NCI-H748 treated with DMSO at 0.1 percent for 48 hours (cell line): ENCODE measurements around the gene LYRM4.

Source experiments
- DNase-seq: peaks from one replicate; lab custom pipeline; 2025; lab: John Stamatoyannopoulos, UW

Gene LYRM4

GRCh38 chr6:5098501-5099270 lies 162.1 kb downstream of the LYRM4 start:
- no peak for DNase-seq

- no peak for DNase-seq
Measured at GRCh38 chr6:5096482-5096881, 164.3 kb downstream of the LYRM4 start.

DNA sequence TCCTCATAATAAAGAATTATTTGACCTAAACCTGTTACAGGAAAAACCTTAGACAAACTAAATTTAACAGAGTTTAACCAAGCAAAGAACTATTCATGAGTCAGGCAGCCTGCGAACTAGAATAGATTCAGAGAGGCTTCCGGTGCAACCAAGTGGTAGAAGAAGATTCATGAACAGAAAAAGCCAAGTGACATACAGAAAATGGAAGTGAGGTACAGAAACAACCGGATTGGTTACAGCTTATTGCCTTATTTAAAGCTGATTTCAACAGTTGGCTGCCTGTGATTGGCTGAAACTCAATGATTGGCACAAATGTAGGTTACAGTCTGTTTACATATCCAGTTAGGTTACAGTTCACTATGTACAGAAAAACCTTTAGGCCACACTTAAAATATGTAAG lies 165.5 kb downstream of the LYRM4 start:
- DNase-seq = no peak

DNA sequence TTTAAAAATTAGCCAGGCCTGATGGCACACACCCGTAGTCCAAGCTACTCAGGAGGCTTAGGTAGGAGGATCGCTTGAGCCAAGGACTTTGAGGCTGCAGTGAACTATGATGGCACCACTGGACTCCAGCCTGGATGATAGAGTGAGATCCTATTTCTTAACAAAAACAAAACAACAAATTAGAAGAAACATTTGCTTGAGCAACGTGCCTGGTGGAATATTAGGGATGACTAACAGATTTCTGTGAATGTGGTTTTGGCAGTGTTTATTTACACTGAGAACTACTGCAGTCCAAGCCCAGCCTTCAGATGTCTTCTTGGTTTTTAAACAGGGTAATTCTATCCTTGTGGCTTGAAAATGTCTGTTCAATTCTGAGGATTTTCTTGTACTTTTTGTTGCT lies 166.4 kb downstream of the LYRM4 start:
- no peak for DNase-seq

GRCh38 chr6:5093231-5094015 lies 167.3 kb downstream of the LYRM4 start:
- DNase-seq = no peak

- DNase-seq = no peak
Measured at GRCh38 chr6:5091210-5092069, 169.3 kb downstream of the LYRM4 start.

DNA sequence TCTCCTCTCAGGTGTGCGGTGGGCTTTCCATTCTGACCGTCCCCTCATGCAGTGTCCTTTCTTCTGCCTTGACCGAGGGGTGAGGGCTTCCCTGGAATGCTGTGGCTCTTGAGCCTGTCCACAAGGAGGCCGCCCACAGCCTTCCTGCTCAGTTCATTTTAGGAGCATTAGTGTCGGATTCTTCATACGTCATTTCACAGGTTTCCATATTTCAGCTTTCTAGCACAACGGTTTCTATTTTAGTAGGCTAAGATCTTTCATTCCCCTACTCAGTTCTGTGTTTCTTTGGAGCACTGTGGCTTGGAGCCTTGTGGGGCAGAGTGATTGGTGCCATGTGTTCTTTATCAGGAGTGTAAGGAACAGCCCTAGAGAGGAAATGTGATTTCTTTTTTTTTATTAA lies 170.1 kb downstream of the LYRM4 start:
- DNase-seq = no peak

DNA sequence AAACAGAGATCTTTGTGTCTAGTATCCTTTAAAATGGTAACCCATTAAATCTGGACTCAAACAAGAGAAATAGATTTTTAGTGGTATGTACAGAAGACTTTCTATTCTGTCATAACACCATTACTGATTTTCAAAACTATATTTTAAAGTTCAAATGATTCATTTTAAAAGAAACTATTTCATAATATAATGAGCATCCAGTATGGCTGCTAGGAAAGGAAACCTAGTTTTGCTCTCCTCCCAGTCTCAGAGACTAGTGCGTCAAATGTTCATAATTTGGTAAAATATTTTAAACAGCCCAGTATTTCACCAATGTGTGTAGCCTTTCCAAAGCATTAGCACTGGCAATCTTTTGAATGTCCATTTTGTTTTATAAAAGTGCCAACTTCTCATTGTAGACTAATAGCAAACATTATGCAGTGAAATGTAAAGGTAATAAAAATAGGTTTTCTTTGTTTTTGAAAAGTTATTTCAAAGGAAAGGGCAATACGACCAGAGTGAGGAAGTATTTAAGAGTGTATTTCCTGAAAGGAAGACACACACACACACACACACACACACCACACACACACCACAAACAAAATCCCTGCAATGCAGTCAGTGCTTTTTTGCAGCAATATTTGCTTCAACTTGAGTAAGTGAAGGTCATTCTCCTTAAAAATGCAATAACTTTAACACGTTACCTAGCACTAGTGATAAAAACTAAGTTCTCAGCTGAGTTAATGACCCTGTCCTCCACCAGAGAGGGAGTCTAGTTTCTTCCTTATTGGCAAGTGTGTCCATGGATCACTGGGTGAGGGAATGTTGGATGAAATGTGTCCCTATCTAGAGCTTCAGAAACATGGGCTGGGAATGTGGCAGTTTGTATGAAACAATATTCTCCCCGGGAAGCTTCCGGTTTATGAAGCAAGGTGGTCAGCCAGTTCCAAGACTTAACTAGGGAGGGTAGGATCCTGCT lies 171.0 kb downstream of the LYRM4 start:
- no peak for DNase-seq

GRCh38 chr6:5088780-5089179 lies 172.0 kb downstream of the LYRM4 start:
- no peak for DNase-seq

DNA sequence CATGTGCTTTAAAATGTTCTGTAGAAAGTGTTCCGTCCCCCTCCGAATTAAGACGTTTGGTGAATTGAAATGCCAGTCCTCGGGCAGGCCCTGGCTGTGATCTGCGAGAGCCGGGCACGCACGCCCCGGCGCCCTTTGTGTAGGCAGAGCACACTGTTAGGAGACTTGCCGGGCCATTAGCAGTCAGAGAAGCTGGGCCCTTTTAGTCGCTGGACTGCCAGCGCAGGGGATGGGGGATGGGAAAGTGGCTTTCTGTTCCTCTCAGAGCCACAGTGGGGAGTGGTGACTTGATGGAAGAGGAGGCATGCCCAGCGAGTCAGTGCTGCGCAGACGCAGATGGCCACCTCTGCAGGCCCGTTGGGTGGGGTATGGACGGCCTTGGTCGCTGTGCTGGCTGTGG lies 173.4 kb downstream of the LYRM4 start:
- DNase-seq = no peak

DNA sequence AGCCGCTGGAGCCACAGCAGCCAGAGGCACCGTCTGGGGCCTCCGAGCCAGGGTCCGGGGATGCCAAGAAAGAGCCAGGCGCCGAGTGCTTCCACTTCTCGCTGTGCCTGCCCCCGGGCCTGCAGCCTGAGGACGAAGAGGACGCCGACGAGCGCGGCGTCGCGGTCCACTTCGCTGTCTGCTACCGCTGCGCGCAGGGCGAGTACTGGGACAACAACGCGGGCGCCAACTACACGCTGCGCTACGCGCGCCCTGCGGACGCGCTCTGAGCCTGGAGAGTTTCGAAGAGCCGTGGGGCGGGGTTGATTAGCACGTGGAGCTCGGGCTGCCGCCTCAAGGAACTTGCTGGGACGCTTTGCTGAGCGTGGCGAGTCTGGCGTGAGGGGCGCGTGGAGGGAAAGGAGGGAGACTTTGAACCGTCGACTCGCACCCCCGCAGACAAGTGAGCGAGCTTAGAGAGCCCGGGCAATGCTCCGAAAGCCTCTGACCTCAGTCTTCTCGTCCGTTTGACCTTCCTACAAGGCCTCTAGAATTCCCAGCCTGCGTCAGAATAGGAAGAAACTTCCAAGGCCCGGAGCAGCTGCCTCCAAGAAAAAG lies 174.4 kb downstream of the LYRM4 start:
- DNase-seq = no peak

DNA sequence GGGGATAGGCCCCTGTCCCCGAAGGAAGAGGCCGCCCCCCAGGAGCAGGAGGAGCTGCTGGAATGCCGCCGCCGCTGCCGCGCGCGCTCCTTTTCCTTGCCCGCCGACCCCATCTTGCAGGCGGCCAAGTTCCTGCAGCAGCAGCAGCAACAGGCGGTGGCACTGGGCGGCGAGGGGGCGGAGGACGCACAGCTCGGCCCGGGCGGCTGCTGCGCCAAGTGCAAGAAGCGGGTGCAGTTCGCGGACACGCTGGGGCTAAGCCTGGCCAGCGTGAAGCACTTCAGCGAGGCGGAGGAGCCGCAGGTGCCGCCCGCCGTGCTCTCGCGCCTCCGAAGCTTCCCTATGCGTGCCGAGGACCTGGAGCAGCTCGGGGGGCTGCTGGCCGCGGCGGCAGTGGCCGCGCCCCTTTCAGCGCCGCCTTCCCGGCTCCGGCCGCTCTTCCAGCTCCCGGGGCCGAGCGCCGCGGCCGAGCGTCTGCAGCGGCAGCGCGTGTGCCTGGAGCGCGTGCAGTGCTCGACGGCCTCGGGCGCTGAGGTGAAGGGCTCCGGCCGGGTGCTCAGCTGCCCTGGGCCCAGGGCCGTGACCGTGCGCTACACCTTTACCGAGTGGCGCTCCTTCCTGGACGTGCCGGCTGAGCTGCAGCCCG lies 175.0 kb downstream of the LYRM4 start:
- DNase-seq = peak; percentile 20

DNA sequence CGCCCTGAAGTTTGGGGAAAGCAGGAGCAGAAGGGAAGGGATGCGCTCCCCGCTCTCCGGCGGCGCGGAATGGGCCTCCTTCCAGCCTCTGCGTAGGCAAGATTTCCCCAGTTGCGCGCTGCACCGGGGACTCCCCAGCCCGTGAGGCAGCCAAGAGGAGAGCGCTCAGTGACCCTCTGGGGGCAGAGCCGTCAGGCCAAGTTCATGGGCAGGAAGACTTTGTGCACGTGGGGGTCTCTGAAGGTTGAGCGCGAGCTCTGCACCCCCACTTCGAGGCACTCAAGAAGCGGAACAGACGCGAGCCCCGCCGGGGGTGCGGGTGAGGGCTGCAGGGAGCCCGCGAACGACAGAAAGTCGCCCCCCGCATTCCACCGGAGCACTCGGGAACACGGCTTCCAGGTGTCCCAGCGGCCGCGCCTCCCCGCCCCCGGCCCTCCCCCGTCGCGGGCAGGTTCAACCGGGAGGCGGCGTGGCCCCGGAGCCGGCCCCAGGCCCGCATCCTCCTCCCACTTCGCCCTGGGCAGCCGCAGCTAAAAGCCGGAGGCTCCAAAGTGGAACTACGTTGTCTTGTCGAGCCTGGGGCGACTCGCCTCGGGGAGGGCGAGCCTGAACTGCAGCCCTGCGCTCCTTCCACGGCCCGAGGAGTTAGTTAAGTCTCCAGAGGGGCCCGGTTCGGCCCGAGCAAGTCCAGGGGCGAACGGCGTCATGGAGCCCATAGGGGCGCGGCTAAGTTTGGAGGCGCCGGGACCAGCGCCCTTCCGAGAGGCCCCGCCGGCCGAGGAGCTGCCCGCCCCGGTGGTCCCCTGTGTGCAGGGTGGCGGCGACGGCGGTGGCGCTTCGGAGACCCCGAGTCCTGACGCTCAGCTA lies 175.7 kb downstream of the LYRM4 start, which contains the start of gene PPP1R3G:
Gene PPP1R3G (plus strand): TSS at position 561 of the 867 bp plus-strand sequence. CDS start 145 bp downstream, at position 706.
- peak; percentile 18 for DNase-seq

- no peak for DNase-seq
Measured at GRCh38 chr6:5084360-5084780, 176.4 kb downstream of the LYRM4 start.

GRCh38 chr6:5083813-5084359 lies 176.9 kb downstream of the LYRM4 start:
- DNase-seq = no peak

DNA sequence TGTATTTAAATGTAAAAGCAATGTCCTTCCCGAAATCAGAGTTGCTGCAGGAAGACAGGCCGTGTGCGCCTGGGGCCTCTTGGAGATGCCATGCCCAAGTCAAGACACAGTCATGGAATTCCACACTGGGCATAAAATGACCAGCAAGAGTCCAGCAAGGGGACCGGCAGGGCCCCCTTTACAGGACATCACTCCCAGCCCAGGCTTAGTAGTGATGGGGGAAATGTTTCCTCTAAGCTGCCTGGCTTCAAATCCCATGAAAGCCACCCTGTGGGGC lies 177.5 kb downstream of the LYRM4 start:
- DNase-seq = no peak

DNA sequence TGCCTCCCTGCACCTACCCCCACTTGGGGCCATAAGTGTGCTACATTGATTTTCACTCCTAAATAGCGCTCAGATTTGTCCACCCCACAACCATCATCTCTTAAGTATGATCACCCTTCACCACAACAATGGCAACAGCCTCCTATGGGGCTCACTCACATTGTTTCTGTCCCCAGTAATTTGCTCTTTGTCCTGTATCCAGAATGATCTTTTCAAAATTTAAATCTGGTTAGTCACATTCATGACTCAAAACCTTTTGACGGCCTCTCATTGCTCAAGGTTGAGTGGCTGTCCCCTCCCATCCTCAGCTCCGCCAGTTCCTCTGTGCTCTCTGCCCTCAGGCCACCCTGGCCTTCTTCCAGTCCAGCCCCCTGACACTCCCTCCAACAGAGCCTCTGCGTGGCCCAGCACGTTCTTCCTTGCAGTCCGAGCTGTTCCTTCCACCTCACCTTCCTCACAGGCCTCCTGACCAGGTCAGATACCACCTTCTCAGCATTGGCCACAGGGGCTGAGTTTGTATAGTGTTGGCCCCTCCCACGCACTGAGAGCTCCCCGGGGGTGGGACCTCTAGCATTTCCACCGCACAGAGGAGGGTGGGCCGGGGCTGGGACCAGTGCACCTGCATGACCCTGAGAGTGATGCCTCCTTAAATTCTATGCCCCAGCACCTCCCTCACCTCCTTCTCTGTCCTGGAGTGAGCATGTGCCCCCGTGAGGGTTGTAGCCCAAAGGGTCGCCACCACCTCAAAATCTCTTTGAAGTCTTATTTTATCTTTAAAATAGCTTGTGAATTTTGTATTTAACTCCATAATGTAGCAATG lies 178.1 kb downstream of the LYRM4 start:
- DNase-seq = no peak

GRCh38 chr6:5081955-5082354 lies 178.8 kb downstream of the LYRM4 start:
- DNase-seq = no peak
